GM20000 (cell line): ENCODE data around the gene MRPL40.

ENCODE experiments used
- DNase-seq: peaks from one replicate; pipeline ENCODE4 v3.0.0; 2012; ENCODE audit warnings: low spot score
- TF ChIP-seq, protein P1 (sequence below): IDR thresholded peaks from 2 replicates; pipeline ENCODE4 v1.5.1; 2012; ENCODE audit warnings: mild to moderate bottlenecking, control low read depth; ENCODE audit errors: extremely low read depth, missing control alignments

Gene MRPL40

DNA sequence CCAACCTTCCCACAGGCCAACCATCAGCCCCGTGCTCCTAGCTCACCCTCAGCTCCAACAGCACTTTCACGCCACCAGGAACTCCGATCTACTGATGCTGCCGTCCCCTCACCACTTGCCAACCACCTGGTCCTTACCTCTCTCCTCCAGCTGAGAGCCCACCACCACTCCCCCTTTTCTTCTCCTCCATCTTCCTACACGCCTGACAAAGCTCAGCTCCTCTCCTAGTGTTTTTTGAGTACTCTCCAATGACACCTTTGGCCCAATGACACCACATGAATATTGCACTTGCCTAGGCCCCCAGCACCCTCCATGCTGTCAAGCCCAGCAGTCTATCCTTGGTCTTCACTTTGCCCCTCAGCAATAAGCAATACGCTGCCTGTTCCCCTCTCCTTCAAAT is 31.5 kb upstream of the MRPL40 start:
- no peak for DNase-seq
- TF ChIP-seq, protein P1, sequence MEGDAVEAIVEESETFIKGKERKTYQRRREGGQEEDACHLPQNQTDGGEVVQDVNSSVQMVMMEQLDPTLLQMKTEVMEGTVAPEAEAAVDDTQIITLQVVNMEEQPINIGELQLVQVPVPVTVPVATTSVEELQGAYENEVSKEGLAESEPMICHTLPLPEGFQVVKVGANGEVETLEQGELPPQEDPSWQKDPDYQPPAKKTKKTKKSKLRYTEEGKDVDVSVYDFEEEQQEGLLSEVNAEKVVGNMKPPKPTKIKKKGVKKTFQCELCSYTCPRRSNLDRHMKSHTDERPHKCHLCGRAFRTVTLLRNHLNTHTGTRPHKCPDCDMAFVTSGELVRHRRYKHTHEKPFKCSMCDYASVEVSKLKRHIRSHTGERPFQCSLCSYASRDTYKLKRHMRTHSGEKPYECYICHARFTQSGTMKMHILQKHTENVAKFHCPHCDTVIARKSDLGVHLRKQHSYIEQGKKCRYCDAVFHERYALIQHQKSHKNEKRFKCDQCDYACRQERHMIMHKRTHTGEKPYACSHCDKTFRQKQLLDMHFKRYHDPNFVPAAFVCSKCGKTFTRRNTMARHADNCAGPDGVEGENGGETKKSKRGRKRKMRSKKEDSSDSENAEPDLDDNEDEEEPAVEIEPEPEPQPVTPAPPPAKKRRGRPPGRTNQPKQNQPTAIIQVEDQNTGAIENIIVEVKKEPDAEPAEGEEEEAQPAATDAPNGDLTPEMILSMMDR, result no peak

DNA sequence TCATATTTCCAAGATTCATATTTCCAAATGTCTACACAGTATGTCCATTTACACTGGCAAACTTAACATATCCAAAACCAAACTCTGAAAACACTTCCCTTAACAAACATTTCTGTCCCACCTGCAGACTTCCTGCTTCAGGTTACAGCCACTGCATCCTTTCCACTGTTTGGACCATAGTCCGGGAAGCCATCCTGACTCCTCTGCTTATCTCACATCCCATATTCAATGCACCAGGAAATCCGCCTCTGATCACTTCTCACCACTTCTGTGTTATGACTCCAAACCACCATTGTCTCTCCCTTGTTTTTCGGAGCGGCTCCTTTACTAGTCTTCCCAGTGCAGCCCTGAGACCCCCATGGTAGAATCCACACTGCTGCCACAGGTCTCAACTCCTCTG is 30.9 kb upstream of the MRPL40 start:
- TF ChIP-seq, protein P1, result no peak

DNA sequence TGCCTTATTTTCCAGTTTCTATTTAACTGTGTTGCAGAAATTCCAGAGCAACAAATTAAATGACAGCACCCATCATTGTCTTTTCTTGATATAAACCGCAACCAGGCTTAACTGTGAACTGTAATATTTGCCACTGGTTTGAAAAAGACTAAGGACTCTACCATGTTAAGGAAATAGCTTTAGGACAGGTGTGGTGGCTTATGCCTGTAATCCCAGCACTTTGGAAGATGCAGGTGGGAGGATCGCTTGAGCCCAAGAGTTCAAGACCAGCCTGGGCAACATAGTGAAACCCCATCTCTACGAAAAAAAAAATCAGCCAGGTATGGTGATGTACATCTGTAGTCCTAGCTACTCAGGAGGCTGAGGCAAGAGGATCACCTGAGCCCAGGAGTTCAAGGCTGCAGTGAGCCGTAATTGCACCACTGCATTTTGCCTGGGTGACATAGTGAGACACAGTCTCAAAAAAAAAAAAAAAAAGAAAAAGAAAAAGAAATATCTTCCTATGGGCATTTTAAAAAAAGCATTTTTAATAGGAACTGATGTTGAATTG is 29.6 kb upstream of the MRPL40 start:
- DNase-seq, result no peak
- TF ChIP-seq, protein P1, result no peak

More for the DNA sequence above, 30.9 kb upstream of the MRPL40 start:
- no peak for DNase-seq

- no peak for DNase-seq
- TF ChIP-seq, protein P1, result no peak
Measured at GRCh38 chr22:19404676-19405075, 27.7 kb upstream of the MRPL40 start.

GRCh38 chr22:19405133-19405532 is 27.2 kb upstream of the MRPL40 start:
- TF ChIP-seq, protein P1, result no peak

DNA sequence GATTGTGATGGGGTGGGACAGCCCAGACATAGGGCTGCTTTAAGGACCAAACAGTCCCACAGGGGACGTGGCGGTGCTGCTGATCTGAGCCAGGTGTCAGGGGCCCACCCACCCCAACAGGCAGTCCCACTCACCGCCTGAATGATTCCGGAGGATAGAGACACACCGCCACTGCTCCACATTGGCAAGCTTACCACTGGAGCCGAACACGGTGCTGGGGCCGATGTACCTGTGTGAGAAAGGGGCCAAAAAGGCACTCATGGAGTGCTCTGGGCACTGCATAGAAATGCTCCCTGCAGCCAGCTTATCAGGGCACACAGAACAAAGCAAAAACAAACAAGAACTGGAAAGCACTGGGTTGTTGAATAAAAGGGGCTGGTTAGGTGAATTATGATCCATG is 26.7 kb upstream of the MRPL40 start:
- TF ChIP-seq, protein P1, result no peak
- DNase-seq, result no peak

More at GRCh38 chr22:19405133-19405532, 27.2 kb upstream of the MRPL40 start:
- DNase-seq, result no peak

GRCh38 chr22:19406281-19406811 is 26.0 kb upstream of the MRPL40 start:
- TF ChIP-seq, protein P1, result no peak
- DNase-seq, result no peak
